ENCODE results near the gene C16orf46.

DNA sequence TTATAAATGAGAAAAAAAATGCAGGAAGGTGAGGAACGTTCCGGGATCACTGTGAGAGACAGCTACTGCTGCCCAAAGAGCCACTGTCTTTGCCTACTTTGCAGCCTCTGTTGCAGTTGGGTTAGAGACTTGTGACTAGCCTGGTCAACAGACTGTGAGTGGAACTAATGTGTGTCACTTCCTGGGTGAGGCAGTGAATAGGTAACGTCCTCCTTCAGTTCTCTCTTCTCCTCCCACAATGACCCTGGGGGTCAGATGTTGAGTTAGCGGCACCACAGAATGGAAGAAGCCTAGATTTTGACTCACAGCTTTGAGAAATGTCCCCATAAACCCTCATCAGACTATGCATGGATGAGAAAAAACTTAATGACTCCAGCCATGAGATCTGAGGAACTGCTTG, 5.2 kb downstream of the C16orf46 start:
- TF ChIP-seq SUZ12 (IDR thresholded peaks at IDR 0.05; ENCODE audit: extremely low read depth, insufficient read depth, insufficient read length) (no peak), YY1 (IDR thresholded peaks at IDR 0.05; ENCODE audit: insufficient read depth, insufficient read length) (no peak), ZNF274 (IDR thresholded peaks at IDR 0.05; ENCODE audit: low read depth, low read length) (no peak)

All from NT2/D1 (cell line).